ENCODE results near the gene PFDN1.

DNA sequence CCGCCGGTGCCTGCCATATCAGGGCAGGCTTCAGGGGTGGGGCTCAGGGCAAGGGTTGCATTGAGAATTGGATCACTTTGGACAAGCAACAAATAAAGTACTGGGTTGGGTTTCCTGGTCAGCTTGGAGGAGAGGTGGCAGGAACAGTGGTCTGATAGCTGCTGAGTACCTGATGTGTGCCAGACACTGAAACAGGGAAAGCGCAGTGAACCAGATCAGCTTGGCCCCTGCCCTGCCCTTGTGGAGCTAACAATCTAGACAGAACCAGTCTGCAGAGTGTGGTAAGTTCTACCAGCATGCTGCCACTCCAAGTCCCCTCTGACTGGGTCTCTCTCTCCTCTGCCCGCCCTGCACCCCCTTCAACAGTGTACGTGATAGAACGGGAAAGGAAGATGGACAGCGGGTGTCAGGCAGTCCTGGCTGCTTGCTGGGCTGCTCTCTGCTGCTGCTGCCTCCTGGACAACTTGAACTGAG, 74.5 kb downstream of the PFDN1 start:
- TF ChIP-seq, protein P1, sequence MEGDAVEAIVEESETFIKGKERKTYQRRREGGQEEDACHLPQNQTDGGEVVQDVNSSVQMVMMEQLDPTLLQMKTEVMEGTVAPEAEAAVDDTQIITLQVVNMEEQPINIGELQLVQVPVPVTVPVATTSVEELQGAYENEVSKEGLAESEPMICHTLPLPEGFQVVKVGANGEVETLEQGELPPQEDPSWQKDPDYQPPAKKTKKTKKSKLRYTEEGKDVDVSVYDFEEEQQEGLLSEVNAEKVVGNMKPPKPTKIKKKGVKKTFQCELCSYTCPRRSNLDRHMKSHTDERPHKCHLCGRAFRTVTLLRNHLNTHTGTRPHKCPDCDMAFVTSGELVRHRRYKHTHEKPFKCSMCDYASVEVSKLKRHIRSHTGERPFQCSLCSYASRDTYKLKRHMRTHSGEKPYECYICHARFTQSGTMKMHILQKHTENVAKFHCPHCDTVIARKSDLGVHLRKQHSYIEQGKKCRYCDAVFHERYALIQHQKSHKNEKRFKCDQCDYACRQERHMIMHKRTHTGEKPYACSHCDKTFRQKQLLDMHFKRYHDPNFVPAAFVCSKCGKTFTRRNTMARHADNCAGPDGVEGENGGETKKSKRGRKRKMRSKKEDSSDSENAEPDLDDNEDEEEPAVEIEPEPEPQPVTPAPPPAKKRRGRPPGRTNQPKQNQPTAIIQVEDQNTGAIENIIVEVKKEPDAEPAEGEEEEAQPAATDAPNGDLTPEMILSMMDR (IDR thresholded peaks at IDR 0.05), result no peak
- TF ChIP-seq POLR2A (IDR thresholded peaks at IDR 0.05), result no peak

Measured in testis (tissue), 2 donors.